NCI-H1092 treated with DMSO at 0.1 percent for 48 hours (cell line): Measurements from ENCODE around the gene SAT1.

ENCODE experiments used
- DNase-seq: peaks from one replicate; lab custom pipeline; 2025; lab: John Stamatoyannopoulos, UW

SAT1 gene

GRCh38 chrX:23810279-23810678, 27.3 kb downstream of the SAT1 start:
- DNase-seq: no peak

- no peak for DNase-seq
Observed at GRCh38 chrX:23811108-23811651, 28.2 kb downstream of the SAT1 start.

- DNase-seq: no peak
Observed at GRCh38 chrX:23811656-23812055, 28.7 kb downstream of the SAT1 start.

- no peak for DNase-seq
Observed at GRCh38 chrX:23813808-23814207, 30.8 kb downstream of the SAT1 start.

GRCh38 chrX:23815376-23815775, 32.4 kb downstream of the SAT1 start:
- DNase-seq: no peak

- DNase-seq: no peak
Observed at GRCh38 chrX:23816179-23816578, 33.2 kb downstream of the SAT1 start.

- DNase-seq: no peak
Observed at GRCh38 chrX:23817979-23818336, 35.0 kb downstream of the SAT1 start.

GRCh38 chrX:23819385-23820234, 36.6 kb downstream of the SAT1 start:
- no peak for DNase-seq

- DNase-seq: no peak
Observed at GRCh38 chrX:23820235-23820782, 37.3 kb downstream of the SAT1 start.

GRCh38 chrX:23821847-23822246, 38.9 kb downstream of the SAT1 start:
- DNase-seq: no peak

GRCh38 chrX:23822397-23822796, 39.4 kb downstream of the SAT1 start:
- peak; percentile 12 for DNase-seq

GRCh38 chrX:23822841-23823240, 39.9 kb downstream of the SAT1 start:
- no peak for DNase-seq

- no peak for DNase-seq
Observed at GRCh38 chrX:23825675-23826074, 42.7 kb downstream of the SAT1 start.

- DNase-seq: no peak
Observed at GRCh38 chrX:23826216-23826615, 43.2 kb downstream of the SAT1 start.

GRCh38 chrX:23826653-23827052, 43.7 kb downstream of the SAT1 start:
- DNase-seq: no peak

GRCh38 chrX:23828881-23829280, 45.9 kb downstream of the SAT1 start:
- no peak for DNase-seq

- DNase-seq: no peak
Observed at GRCh38 chrX:23832721-23833120, 49.7 kb downstream of the SAT1 start.
